PC-3 (cell line): ENCODE data around the gene MARCHF6. TPM values are rescaled to one million over a fixed set of nuclear protein-coding genes. Genes with fewer than 3 reads are reported as not detected.
"Not testable (repeated sequence)": the region's sequence is repeated elsewhere in the genome, so short reads cannot be mapped to it uniquely, and the experiment has no call there.

Experiments used
- ATAC-seq: fragments of 200-7000 bp; cut with Tn5 transposase; 2 replicates; pipeline ENCODE4 v1.9.1; 2020; ENCODE audit warnings: mild to moderate bottlenecking, moderate library complexity
- BruUV-seq: library from RNA; stranded (reverse); fragments of 400-500 nt; replicated peaks from 2 replicates; lab custom pipeline; 2021; lab: Mats Ljungman, UMichigan
- CTCF ChIA-PET: fragments of 300-600 bp; sonication (Branson Sonifier 250); formaldehyde crosslinking; loops from one replicate; lab custom pipeline; 2022; ENCODE audit warnings: antibody characterized with exemption; lab: Charles Lee
- POLR2A ChIA-PET: fragments of 300-600 bp; sonication (Branson Sonifier 250); formaldehyde crosslinking; loops from one replicate; lab custom pipeline; 2022; ENCODE audit warnings: antibody characterized with exemption; ENCODE audit not compliant: unreplicated experiment; lab: Charles Lee
- DNase-seq: peaks from one replicate; pipeline ENCODE4 v3.0.0-alpha.2; 2015
- H2AFZ ChIP-seq: fragments of 300-600 bp; sonication (generic); 2 replicates; pipeline ENCODE4 v1.6.0; 2016; ENCODE audit warnings: antibody characterized with exemption, low read length
- H3F3A ChIP-seq: fragments of 300-600 bp; sonication (generic); one replicate; pipeline ENCODE4 v1.6.0; 2017; ENCODE audit warnings: antibody characterized with exemption, low read length, control low read depth, mild to moderate bottlenecking; ENCODE audit not compliant: unreplicated experiment
- H3K27ac ChIP-seq: fragments of 300-600 bp; sonication (generic); 2 replicates; pipeline ENCODE4 v1.5.1; 2016; ENCODE audit warnings: mild to moderate bottlenecking, low read length
- H3K27me3 ChIP-seq: fragments of 300-600 bp; sonication (generic); 2 replicates; pipeline ENCODE4 v1.6.1; 2016; ENCODE audit warnings: low read length, mixed read lengths
- H3K36me3 ChIP-seq: fragments of 300-600 bp; sonication (generic); 2 replicates; pipeline ENCODE4 v1.6.1; 2016; ENCODE audit warnings: low read depth, mixed run types, low read length, mixed read lengths
- H3K4me1 ChIP-seq: fragments of 300-600 bp; sonication (generic); 2 replicates; pipeline ENCODE4 v1.5.1; 2016; ENCODE audit warnings: low read length; ENCODE audit not compliant: insufficient read depth
- H3K4me2 ChIP-seq: fragments of 300-600 bp; sonication (generic); 2 replicates; pipeline ENCODE4 v1.6.0; 2016; ENCODE audit warnings: low read length
- H3K4me3 ChIP-seq: fragments of 300-600 bp; sonication (generic); 2 replicates; pipeline ENCODE4 v1.5.1; 2016; ENCODE audit warnings: mild to moderate bottlenecking, low read length, mixed read lengths
- H3K79me2 ChIP-seq: fragments of 300-600 bp; sonication (generic); 2 replicates; pipeline ENCODE4 v1.6.1; 2017; ENCODE audit warnings: low read length, mixed read lengths
- H3K9ac ChIP-seq: fragments of 300-600 bp; sonication (generic); 2 replicates; pipeline ENCODE4 v1.6.0; 2016; ENCODE audit warnings: mild to moderate bottlenecking, low read length
- H3K9me2 ChIP-seq: fragments of 300-600 bp; sonication (generic); replicated peaks from 2 replicates; pipeline ENCODE4 v1.6.1; 2016; ENCODE audit warnings: mixed run types, low read length, mixed read lengths
- H3K9me3 ChIP-seq: fragments of 300-600 bp; sonication (generic); 2 replicates; pipeline ENCODE4 v1.6.1; 2016; ENCODE audit warnings: low read length, mixed read lengths
- H4K20me1 ChIP-seq: fragments of 300-600 bp; sonication (generic); 2 replicates; pipeline ENCODE4 v1.6.1; 2016; ENCODE audit warnings: low read length, mixed read lengths
- CTCF ChIP-seq: fragments of 300-600 bp; sonication (generic); conservative IDR thresholded peaks from 2 replicates; pipeline ENCODE4 v1.5.1; 2017; ENCODE audit warnings: antibody characterized with exemption, low read depth, mild to moderate bottlenecking, low read length
- EZH2 ChIP-seq: fragments of 300-600 bp; sonication (generic); IDR thresholded peaks from one replicate; pipeline ENCODE4 v1.6.1; 2017; ENCODE audit warnings: antibody characterized with exemption, mild to moderate bottlenecking, low read length; ENCODE audit not compliant: unreplicated experiment
- EZH2phosphoT487 ChIP-seq: fragments of 300-600 bp; sonication (generic); IDR thresholded peaks from 2 replicates; pipeline ENCODE4 v1.6.1; 2018; ENCODE audit warnings: mild to moderate bottlenecking, antibody characterized with exemption, low read length, borderline replicate concordance
- intact Hi-C: fragments of 100-400 bp; cut with micrococcal nuclease; formaldehyde crosslinking; loops from 2 replicates; pipeline ENCODE4 v1.9.0; 2023
- total RNA-seq: library from RNA; depleted of rRNA; stranded (reverse); fragments of >200 nt; gene quantifications from 2 replicates; pipeline ENCODE4 v1.2.3, GENCODE V29; 2014

Gene MARCHF6
- total RNA-seq, 1 experiment from 2014 or later, result 140 TPM

- BruUV-seq, result no TSS peak
- H3K4me3 ChIP-seq, result no peak overlapping the region
- intact Hi-C loops, result no loop called here
- no peaks in the 10 kb centered on the region for H3K9me3 ChIP-seq
- ATAC-seq (no peak), DNase-seq (no peak)
- no peaks in the 10 kb centered on the region for H3K4me1 ChIP-seq
- no peaks in the 10 kb centered on the region for H3K9me2 ChIP-seq
- peaks cover 68% of the 10 kb centered on the region for H3K36me3 ChIP-seq
- no peak for TF ChIP-seq CTCF
- no peak for TF ChIP-seq EZH2
- TF ChIP-seq EZH2phosphoT487, result no peak
- no peak overlapping the region for H2AFZ ChIP-seq
- H3F3A ChIP-seq, result no peaks in the 10 kb centered on the region
- H3K27ac ChIP-seq, result no peak overlapping the region
- H3K79me2 ChIP-seq, result peaks cover 5% of the 10 kb centered on the region; the same call in 1 of the 2 replicates
- H4K20me1 ChIP-seq, result no peaks in the 10 kb centered on the region
- no peaks in the 10 kb centered on the region for H3K27me3 ChIP-seq
- POLR2A ChIA-PET, result no interaction called here
- H3K4me2 ChIP-seq, result no peak overlapping the region
- CTCF ChIA-PET, result no interaction called here
- no peak overlapping the region for H3K9ac ChIP-seq
Measured at GRCh38 chr5:10387690-10388089, 34.2 kb downstream of the MARCHF6 start.

GRCh38 chr5:10391130-10391529 lies 37.6 kb downstream of the MARCHF6 start:
- ChIA-PET POLR2A (no interaction called here), CTCF (no interaction called here)
- Histone ChIP-seq H3F3A (no peaks in the 10 kb centered on the region), H3K4me1 (no peaks in the 10 kb centered on the region), H3K27me3 (no peaks in the 10 kb centered on the region), H3K4me3 (no peak overlapping the region), H3K4me2 (no peak overlapping the region), H3K27ac (no peak overlapping the region), H4K20me1 (no peaks in the 10 kb centered on the region), H3K36me3 (peaks cover 71% of the 10 kb centered on the region), H3K9me2 (no peaks in the 10 kb centered on the region), H3K9me3 (no peaks in the 10 kb centered on the region), H3K9ac (no peak overlapping the region), H3K79me2 (no peaks in the 10 kb centered on the region), H2AFZ (no peak overlapping the region)
- ATAC-seq, result no peak
- intact Hi-C loops, result no loop called here
- TF ChIP-seq EZH2phosphoT487 (no peak), CTCF (no peak), EZH2 (no peak)
- no peak for DNase-seq
- BruUV-seq, result no TSS peak

- CTCF ChIA-PET, H3K4me2 ChIP-seq: not testable (repeated sequence)
Measured at GRCh38 chr5:10392567-10393328, 39.3 kb downstream of the MARCHF6 start.

More at GRCh38 chr5:10392567-10393328, 39.3 kb downstream of the MARCHF6 start:
- H3F3A ChIP-seq, H2AFZ ChIP-seq, H3K27me3 ChIP-seq, H3K9ac ChIP-seq, H4K20me1 ChIP-seq, DNase-seq, H3K79me2 ChIP-seq, H3K9me2 ChIP-seq, H3K27ac ChIP-seq, H3K4me1 ChIP-seq, ATAC-seq, BruUV-seq, H3K9me3 ChIP-seq, H3K4me3 ChIP-seq, intact Hi-C loops: not testable (repeated sequence)
- H3K36me3 ChIP-seq, result peaks cover 75% of the 10 kb centered on the region
- POLR2A ChIA-PET, result interaction anchor here (0.6 kb wide), 1 partner anchor 125 kb away, joined by 8 read pairs; no protein-coding TSS in a partner anchor
